Esophagus muscularis mucosa (tissue), 2 donors: Measurements from ENCODE around the gene TMEM61.

Experiments
- POLR2A ChIP-seq: fragments of 450-650 bp; IDR thresholded peaks from one replicate; pipeline ENCODE4 v1.6.1; 2017; ENCODE audit warnings: antibody characterized with exemption, moderate library complexity, mild to moderate bottlenecking, low read depth
- POLR2AphosphoS5 ChIP-seq, 2 donors: sonication (generic); formaldehyde crosslinking; IDR thresholded peaks; one replicate each; pipeline ENCODE4 v1.6.1; 2017; ENCODE audit warnings: antibody characterized with exemption in 2 of 2

- TF ChIP-seq POLR2AphosphoS5 (IDR thresholded peaks at IDR 0.05), result no peak
- no peak for TF ChIP-seq POLR2A
Measured at GRCh38 chr1:55034476-55035133, 54.2 kb downstream of the TMEM61 start.
